SHP77 treated with DMSO at 0.1 percent for 48 hours (cell line): ENCODE results near the gene ATP6V0E1.

Experiments used
- DNase-seq: peaks from one replicate; lab custom pipeline; 2025; lab: John Stamatoyannopoulos, UW

Gene ATP6V0E1

GRCh38 chr5:172983542-172984243 is at the start of gene ATP6V0E1:
TSS of gene ATP6V0E1 (plus strand) at chr5:172983771. CDS start at chr5:172983861, 90 bp downstream.
- DNase-seq: peak; percentile 89

- DNase-seq: no peak
Measured at GRCh38 chr5:172935096-172935495, 48.5 kb upstream of the ATP6V0E1 start.

GRCh38 chr5:172936401-172936800 is 47.2 kb upstream of the ATP6V0E1 start:
- no peak for DNase-seq

GRCh38 chr5:172939071-172939470 is 44.5 kb upstream of the ATP6V0E1 start:
- DNase-seq: peak; percentile 88

- peak; percentile 99 for DNase-seq
Measured at GRCh38 chr5:172939611-172940267, 43.8 kb upstream of the ATP6V0E1 start.

- DNase-seq: peak; percentile 90
Measured at GRCh38 chr5:172940268-172941066, 43.1 kb upstream of the ATP6V0E1 start.

GRCh38 chr5:172941067-172941516 is 42.5 kb upstream of the ATP6V0E1 start:
- DNase-seq: peak; percentile 31

GRCh38 chr5:172942556-172942955 is 41.0 kb upstream of the ATP6V0E1 start:
- DNase-seq: no peak

GRCh38 chr5:172943283-172943841 is 40.2 kb upstream of the ATP6V0E1 start:
- DNase-seq: no peak

- no peak for DNase-seq
Measured at GRCh38 chr5:172943906-172944305, 39.7 kb upstream of the ATP6V0E1 start.

GRCh38 chr5:172944741-172945140 is 38.8 kb upstream of the ATP6V0E1 start:
- no peak for DNase-seq

GRCh38 chr5:172945151-172945550 is 38.4 kb upstream of the ATP6V0E1 start:
- DNase-seq: no peak

- no peak for DNase-seq
Measured at GRCh38 chr5:172946146-172946545, 37.4 kb upstream of the ATP6V0E1 start.

GRCh38 chr5:172949426-172949825 is 34.1 kb upstream of the ATP6V0E1 start:
- DNase-seq: no peak

GRCh38 chr5:172950176-172950965 is 33.2 kb upstream of the ATP6V0E1 start:
- no peak for DNase-seq

GRCh38 chr5:172951371-172952033 is 32.1 kb upstream of the ATP6V0E1 start:
- DNase-seq: no peak

- DNase-seq: no peak
Measured at GRCh38 chr5:172952034-172952511, 31.5 kb upstream of the ATP6V0E1 start.

- no peak for DNase-seq
Measured at GRCh38 chr5:172953776-172954675, 29.5 kb upstream of the ATP6V0E1 start.

GRCh38 chr5:172954751-172955159 is 28.8 kb upstream of the ATP6V0E1 start:
- DNase-seq: no peak

- DNase-seq: no peak
Measured at GRCh38 chr5:172956228-172956627, 27.3 kb upstream of the ATP6V0E1 start.
